IMR-90 (cell line): ENCODE measurements around the gene SDR39U1. TPM values are rescaled to one million over a fixed set of nuclear protein-coding genes. Genes with fewer than 3 reads are reported as not detected.

ENCODE experiments used
- ATAC-seq: fragments of 200-7000 bp; cut with Tn5 transposase; 2 replicates; pipeline ENCODE4 v1.9.1; 2020; ENCODE audit warnings: low read depth, mild to moderate bottlenecking, moderate library complexity
- BruUV-seq: library from RNA; stranded (reverse); fragments of 400-500 nt; replicated peaks from 2 replicates; lab custom pipeline; 2021; lab: Mats Ljungman, UMichigan
- CTCF ChIA-PET: fragments of 300-600 bp; formaldehyde crosslinking; extraction: SDS; loops from one replicate; lab custom pipeline; 2021; ENCODE audit warnings: antibody characterized with exemption; lab: Yijun Ruan, JAX
- POLR2A ChIA-PET: fragments of 300-600 bp; sonication (Branson Sonifier 250); formaldehyde crosslinking; loops from one replicate; lab custom pipeline; 2022; ENCODE audit warnings: antibody characterized with exemption; ENCODE audit not compliant: unreplicated experiment; lab: Charles Lee
- DNase-seq: peaks from one replicate; pipeline ENCODE4 v3.0.0; 2013
- H2AFZ ChIP-seq: replicated peaks from 2 replicates; pipeline ENCODE3; 2013; ENCODE audit warnings: low read length, mild to moderate bottlenecking; ENCODE audit not compliant: poor library complexity
- H2AK5ac ChIP-seq: 2 replicates; pipeline ENCODE4 v1.6.1; 2013; ENCODE audit warnings: low read depth, low read length, inconsistent platforms
- H2AK9ac ChIP-seq: replicated peaks from 2 replicates; pipeline ENCODE3; 2013; ENCODE audit warnings: mild to moderate bottlenecking, low read depth, low read length, moderate library complexity; ENCODE audit not compliant: poor library complexity
- H2BK120ac ChIP-seq: 2 replicates; pipeline ENCODE4 v1.6.1; 2013; ENCODE audit warnings: low read depth, low read length, inconsistent platforms
- H2BK15ac ChIP-seq: 3 replicates; pipeline ENCODE4 v1.6.1; 2013; ENCODE audit warnings: low read depth, low read length, inconsistent platforms
- H2BK20ac ChIP-seq: 2 replicates; pipeline ENCODE4 v1.6.1; 2013; ENCODE audit warnings: low read depth, mild to moderate bottlenecking, inconsistent platforms, low read length, moderate library complexity
- H2BK5ac ChIP-seq: 2 replicates; pipeline ENCODE4 v1.6.1; 2013; ENCODE audit warnings: mild to moderate bottlenecking, low read depth, low read length, inconsistent platforms; ENCODE audit not compliant: poor library complexity, severe bottlenecking
- H3K14ac ChIP-seq: replicated peaks from 2 replicates; pipeline ENCODE4 v1.6.1; 2013; ENCODE audit warnings: low read depth, low read length, inconsistent platforms
- H3K18ac ChIP-seq: 2 replicates; pipeline ENCODE4 v1.6.1; 2013; ENCODE audit warnings: low read depth, low read length, control low read depth
- H3K23ac ChIP-seq: 2 replicates; pipeline ENCODE4 v1.6.1; 2013; ENCODE audit warnings: low read depth, low read length, inconsistent platforms
- H3K27ac ChIP-seq: 2 replicates; pipeline ENCODE4 v1.5.1; 2013; ENCODE audit warnings: mild to moderate bottlenecking, control low read depth, low read length; ENCODE audit not compliant: insufficient read depth
- H3K27me3 ChIP-seq: 2 replicates; pipeline ENCODE4 v1.6.1; 2013; ENCODE audit warnings: low read length; ENCODE audit not compliant: control insufficient read depth, insufficient read depth
- H3K36me3 ChIP-seq: 2 replicates; pipeline ENCODE4 v1.6.1; 2013; ENCODE audit warnings: low read length, mixed read lengths; ENCODE audit not compliant: control insufficient read depth, insufficient read depth
- H3K4ac ChIP-seq: 2 replicates; pipeline ENCODE4 v1.6.1; 2013; ENCODE audit warnings: low read depth, low read length, inconsistent platforms
- H3K4me1 ChIP-seq: 2 replicates; pipeline ENCODE4 v1.6.1; 2013; ENCODE audit warnings: low read length, mixed read lengths; ENCODE audit not compliant: control insufficient read depth, insufficient read depth
- H3K4me2 ChIP-seq: 2 replicates; pipeline ENCODE4 v1.6.1; 2013; ENCODE audit warnings: low read depth, mild to moderate bottlenecking, control low read depth, low read length, moderate library complexity
- H3K4me3 ChIP-seq: 2 replicates; pipeline ENCODE4 v1.5.1; 2013; ENCODE audit warnings: low read depth, mild to moderate bottlenecking, control low read depth, low read length, moderate library complexity; ENCODE audit not compliant: insufficient read depth
- H3K56ac ChIP-seq: 2 replicates; pipeline ENCODE4 v1.6.1; 2013; ENCODE audit warnings: low read length, inconsistent platforms; ENCODE audit not compliant: insufficient read depth; ENCODE audit errors: extremely low read depth
- H3K79me1 ChIP-seq, 2 experiments: 2 replicates each; pipeline ENCODE4 v1.6.1; 2013; ENCODE audit warnings: low read length in 2 of 2, inconsistent platforms in 1 of 2, low read depth in 1 of 2
- H3K9ac ChIP-seq: 2 replicates; pipeline ENCODE4 v1.6.1; 2013; ENCODE audit warnings: low read depth, low read length, control low read depth
- H3K9me1 ChIP-seq: 2 replicates; pipeline ENCODE4 v1.6.1; 2013; ENCODE audit warnings: low read length, inconsistent platforms; ENCODE audit not compliant: insufficient read depth
- H3K9me3 ChIP-seq: 2 replicates; pipeline ENCODE4 v1.6.1; 2013; ENCODE audit warnings: low read length; ENCODE audit not compliant: control insufficient read depth, insufficient read depth
- H4K20me1 ChIP-seq: 2 replicates; pipeline ENCODE4 v1.6.1; 2013; ENCODE audit warnings: low read length, inconsistent platforms; ENCODE audit not compliant: insufficient read depth
- H4K5ac ChIP-seq: 2 replicates; pipeline ENCODE4 v1.6.1; 2013; ENCODE audit warnings: mild to moderate bottlenecking, low read depth, low read length, control low read depth
- H4K8ac ChIP-seq, 2 experiments: 2 replicates each; pipeline ENCODE4 v1.6.1; 2013; ENCODE audit warnings: low read depth in 2 of 2, low read length in 2 of 2, control low read depth in 1 of 2, inconsistent platforms in 1 of 2
- H4K91ac ChIP-seq: 2 replicates; pipeline ENCODE4 v1.6.1; 2013; ENCODE audit warnings: low read depth, low read length, inconsistent platforms; ENCODE audit not compliant: insufficient read depth
- CEBPB ChIP-seq: IDR thresholded peaks from 2 replicates; pipeline ENCODE4 v1.6.1; 2012; ENCODE audit warnings: low read depth, low read length, improper control_type of control experiment
- MAFK ChIP-seq: IDR thresholded peaks from 2 replicates; pipeline ENCODE4 v1.6.1; 2012; ENCODE audit warnings: low read depth, low read length, improper control_type of control experiment
- MAZ ChIP-seq: IDR thresholded peaks from 2 replicates; pipeline ENCODE4 v1.6.1; 2012; ENCODE audit warnings: low read depth, mild to moderate bottlenecking, low read length, improper control_type of control experiment, moderate library complexity, borderline replicate concordance
- RFX5 ChIP-seq: IDR thresholded peaks from 2 replicates; pipeline ENCODE4 v1.8.0; 2012; ENCODE audit warnings: low read depth, mild to moderate bottlenecking, low read length, moderate library complexity
- SMC3 ChIP-seq: fragments of 150-350 bp; IDR thresholded peaks from 2 replicates; pipeline ENCODE4 v1.6.1; 2016; ENCODE audit warnings: low read depth, mild to moderate bottlenecking, antibody characterized with exemption, low read length, moderate library complexity
- dilution Hi-C: fragments of 300-500 bp; cut with HindIII; formaldehyde crosslinking; loops from one replicate; pipeline ENCODE4 v1.14.3; 2018; ENCODE audit warnings: low sequenced_read_pairs; ENCODE audit not compliant: unreplicated experiment
- in situ Hi-C: fragments of 300-500 bp; cut with MboI; formaldehyde crosslinking; loops from 3 replicates; pipeline ENCODE4 v1.14.3; 2019; ENCODE audit warnings: low sequenced_read_pairs, inconsistent platforms, mixed read lengths
- intact Hi-C: fragments of 100-400 bp; cut with micrococcal nuclease; formaldehyde crosslinking; loops from 2 replicates; pipeline ENCODE4 v1.10.0; 2022
- polyA plus RNA-seq, 3 experiments: library from polyadenylated mRNA; depleted of rRNA; stranded (reverse); fragments of >200 nt; gene quantifications; 2 replicates each; pipeline ENCODE4 v1.2.3, GENCODE V29; 2012; ENCODE audit warnings: low replicate concordance in 1 of 3
- total RNA-seq: library from RNA; depleted of rRNA; stranded (reverse); fragments of >200 nt; gene quantifications from 2 replicates; pipeline ENCODE4 v1.2.3, GENCODE V29; 2012
- TF ChIP-seq, protein P1 (sequence below): conservative IDR thresholded peaks from 2 replicates; pipeline ENCODE4 v1.5.1; 2012; ENCODE audit warnings: mild to moderate bottlenecking, low read depth, low read length, improper control_type of control experiment
- TF ChIP-seq, protein P2 (sequence below): fragments of 150-350 bp; IDR thresholded peaks from 2 replicates; pipeline ENCODE4 v1.6.1; 2016; ENCODE audit warnings: low read depth, mild to moderate bottlenecking, low read length, moderate library complexity, borderline replicate concordance

SDR39U1 gene
- total and polyA plus RNA-seq, 2 of the 4 experiments (the other 2 are of a cell fraction) = 7.5 to 46.3 TPM

DNA sequence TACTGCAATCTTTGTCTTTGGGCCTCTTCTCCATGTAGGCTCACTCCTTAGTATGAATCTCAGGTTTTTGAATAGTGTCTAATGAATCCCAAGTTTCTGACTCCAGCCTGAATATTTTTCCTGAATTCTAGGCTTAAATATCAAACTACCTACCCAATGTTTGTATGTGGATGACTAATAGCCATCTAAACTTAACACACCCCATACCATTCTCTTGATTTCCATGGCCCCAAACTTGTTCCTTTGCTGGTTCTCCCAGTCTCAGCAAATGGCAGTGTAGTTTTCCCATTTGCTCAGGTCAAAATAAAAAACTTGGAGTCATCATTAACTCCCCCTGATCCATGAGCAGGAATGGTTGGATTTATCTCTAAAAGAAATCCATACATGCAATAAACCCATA is 18.8 kb upstream of the SDR39U1 start:
- BruUV-seq = no TSS peak

More for the DNA sequence above, 18.8 kb upstream of the SDR39U1 start:
- no peak overlapping the region for H4K91ac ChIP-seq
- H3K4ac ChIP-seq = no peak overlapping the region
- H2BK15ac ChIP-seq = no peak overlapping the region
- no peak overlapping the region for H2AK9ac ChIP-seq
- H3K27me3 ChIP-seq = no peaks in the 10 kb centered on the region
- H4K8ac ChIP-seq = no peak overlapping the region
- H3K4me2 ChIP-seq = no peak overlapping the region
- no peak overlapping the region for H3K9ac ChIP-seq
- H3K9me1 ChIP-seq = no peaks in the 10 kb centered on the region
- no peak for DNase-seq
- H3K36me3 ChIP-seq = no peaks in the 10 kb centered on the region
- H3K9me3 ChIP-seq = 0 out of 2 replicates have a peak, but pooled peaks cover 2% of the 10 kb centered on the region
- no peak overlapping the region for H3K4me3 ChIP-seq
- H4K20me1 ChIP-seq = no peaks in the 10 kb centered on the region
- H3K14ac ChIP-seq = no peak overlapping the region
- H2BK20ac ChIP-seq = no peak overlapping the region
- no peak overlapping the region for H3K56ac ChIP-seq
- TF ChIP-seq SMC3 = no peak
- TF ChIP-seq, protein P1, sequence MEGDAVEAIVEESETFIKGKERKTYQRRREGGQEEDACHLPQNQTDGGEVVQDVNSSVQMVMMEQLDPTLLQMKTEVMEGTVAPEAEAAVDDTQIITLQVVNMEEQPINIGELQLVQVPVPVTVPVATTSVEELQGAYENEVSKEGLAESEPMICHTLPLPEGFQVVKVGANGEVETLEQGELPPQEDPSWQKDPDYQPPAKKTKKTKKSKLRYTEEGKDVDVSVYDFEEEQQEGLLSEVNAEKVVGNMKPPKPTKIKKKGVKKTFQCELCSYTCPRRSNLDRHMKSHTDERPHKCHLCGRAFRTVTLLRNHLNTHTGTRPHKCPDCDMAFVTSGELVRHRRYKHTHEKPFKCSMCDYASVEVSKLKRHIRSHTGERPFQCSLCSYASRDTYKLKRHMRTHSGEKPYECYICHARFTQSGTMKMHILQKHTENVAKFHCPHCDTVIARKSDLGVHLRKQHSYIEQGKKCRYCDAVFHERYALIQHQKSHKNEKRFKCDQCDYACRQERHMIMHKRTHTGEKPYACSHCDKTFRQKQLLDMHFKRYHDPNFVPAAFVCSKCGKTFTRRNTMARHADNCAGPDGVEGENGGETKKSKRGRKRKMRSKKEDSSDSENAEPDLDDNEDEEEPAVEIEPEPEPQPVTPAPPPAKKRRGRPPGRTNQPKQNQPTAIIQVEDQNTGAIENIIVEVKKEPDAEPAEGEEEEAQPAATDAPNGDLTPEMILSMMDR = no peak
- TF ChIP-seq, protein P2, sequence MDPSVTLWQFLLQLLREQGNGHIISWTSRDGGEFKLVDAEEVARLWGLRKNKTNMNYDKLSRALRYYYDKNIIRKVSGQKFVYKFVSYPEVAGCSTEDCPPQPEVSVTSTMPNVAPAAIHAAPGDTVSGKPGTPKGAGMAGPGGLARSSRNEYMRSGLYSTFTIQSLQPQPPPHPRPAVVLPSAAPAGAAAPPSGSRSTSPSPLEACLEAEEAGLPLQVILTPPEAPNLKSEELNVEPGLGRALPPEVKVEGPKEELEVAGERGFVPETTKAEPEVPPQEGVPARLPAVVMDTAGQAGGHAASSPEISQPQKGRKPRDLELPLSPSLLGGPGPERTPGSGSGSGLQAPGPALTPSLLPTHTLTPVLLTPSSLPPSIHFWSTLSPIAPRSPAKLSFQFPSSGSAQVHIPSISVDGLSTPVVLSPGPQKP = no peak
- no peak for TF ChIP-seq MAFK
- no peak for TF ChIP-seq CEBPB
- no peak for TF ChIP-seq MAZ
- no peak for TF ChIP-seq RFX5
- H3K79me1 ChIP-seq = no peaks in the 10 kb centered on the region
- no peaks in the 10 kb centered on the region for H3K4me1 ChIP-seq
- no peak overlapping the region for H2AFZ ChIP-seq
- H3K18ac ChIP-seq = no peak overlapping the region
- no peak overlapping the region for H2BK5ac ChIP-seq
- no peak overlapping the region for H3K27ac ChIP-seq
- ATAC-seq = no peak
- no peak overlapping the region for H3K23ac ChIP-seq
- in situ Hi-C loops (no loop called here), dilution Hi-C loops (no loop called here), intact Hi-C loops (loop anchor here (10.0 kb wide), 1 partner anchor 163 kb away; no protein-coding TSS in a partner anchor)
- H4K5ac ChIP-seq = no peak overlapping the region
- CTCF ChIA-PET = no interaction called here
- H2AK5ac ChIP-seq = no peak overlapping the region
- POLR2A ChIA-PET = no interaction called here
- no peak overlapping the region for H2BK120ac ChIP-seq
